Measurements from ENCODE around the gene CABCOCO1.

The CABCOCO1 gene

GRCh38 chr10:61760943-61761824 lies 98.5 kb downstream of the CABCOCO1 start:
- H3K27ac ChIP-seq = no peak overlapping the region
- POLR2A ChIA-PET (ENCODE audit: low non-redundant PET) = no interaction called here
- CTCF ChIA-PET = interaction anchor here (1.4 kb wide), 1 partner anchor 10 kb away, joined by 4 read pairs; no protein-coding TSS in a partner anchor
- peak; percentile 42 for DNase-seq (ENCODE audit: low spot score)
- no peak for TF ChIP-seq CTCF (conservative IDR thresholded peaks at IDR 0.05; ENCODE audit: low read depth)

- POLR2A ChIA-PET (ENCODE audit: low non-redundant PET) = no interaction called here
- CTCF ChIA-PET = interaction anchor here (1.4 kb wide), 1 partner anchor 11 kb away, joined by 4 read pairs; no protein-coding TSS in a partner anchor
Observed at GRCh38 chr10:61761825-61762217, 99.1 kb downstream of the CABCOCO1 start.

GRCh38 chr10:61763778-61764177 lies 101.0 kb downstream of the CABCOCO1 start:
- POLR2A ChIA-PET (ENCODE audit: low non-redundant PET) = no interaction called here
- TF ChIP-seq CTCF (conservative IDR thresholded peaks at IDR 0.05; ENCODE audit: low read depth) = no peak
- no peak for DNase-seq (ENCODE audit: low spot score)

More at GRCh38 chr10:61761825-61762217, 99.1 kb downstream of the CABCOCO1 start:
- no peak for DNase-seq (ENCODE audit: low spot score)
- no peak overlapping the region for H3K27ac ChIP-seq
- TF ChIP-seq CTCF (conservative IDR thresholded peaks at IDR 0.05; ENCODE audit: low read depth) = no peak

GRCh38 chr10:61764486-61764885 lies 101.8 kb downstream of the CABCOCO1 start:
- H3K27ac ChIP-seq = no peak overlapping the region
- no peak for DNase-seq (ENCODE audit: low spot score)
- no peak for TF ChIP-seq CTCF (conservative IDR thresholded peaks at IDR 0.05; ENCODE audit: low read depth)
- POLR2A ChIA-PET (ENCODE audit: low non-redundant PET) = no interaction called here
- CTCF ChIA-PET = no interaction called here

More at GRCh38 chr10:61763778-61764177, 101.0 kb downstream of the CABCOCO1 start:
- CTCF ChIA-PET = no interaction called here
- H3K27ac ChIP-seq = no peak overlapping the region

GRCh38 chr10:61765176-61766087 lies 102.7 kb downstream of the CABCOCO1 start:
- ChIA-PET CTCF (no interaction called here), POLR2A (ENCODE audit: low non-redundant PET) (no interaction called here)
- no peak overlapping the region for H3K27ac ChIP-seq
- no peak for DNase-seq (ENCODE audit: low spot score)
- no peak for TF ChIP-seq CTCF (conservative IDR thresholded peaks at IDR 0.05; ENCODE audit: low read depth)

GRCh38 chr10:61766927-61767326 lies 104.2 kb downstream of the CABCOCO1 start:
- ChIA-PET CTCF (interaction anchor here (0.7 kb wide), 1 partner anchor 1454 kb away, joined by 5 read pairs; no protein-coding TSS in a partner anchor), POLR2A (ENCODE audit: low non-redundant PET) (no interaction called here)
- DNase-seq (ENCODE audit: low spot score) = no peak
- H3K27ac ChIP-seq = no peak overlapping the region
- TF ChIP-seq CTCF (conservative IDR thresholded peaks at IDR 0.05; ENCODE audit: low read depth) = no peak

All from RWPE1 (cell line).